HCT116 (cell line): ENCODE results near the gene CUL9. TPM values are rescaled to one million over a fixed set of nuclear protein-coding genes. Genes with fewer than 3 reads are reported as not detected.

ENCODE experiments used
- ATAC-seq: fragments of 200-7000 bp; cut with Tn5 transposase; 2 replicates; pipeline ENCODE4 v1.9.1; 2020; ENCODE audit warnings: mild to moderate bottlenecking, moderate library complexity
- BruUV-seq: library from RNA; stranded (reverse); fragments of 400-500 nt; replicated peaks from 2 replicates; lab custom pipeline; 2021; lab: Mats Ljungman, UMichigan
- CTCF ChIA-PET: fragments of 300-600 bp; sonication (Branson Sonifier 250); formaldehyde crosslinking; loops from one replicate; lab custom pipeline; 2021; ENCODE audit warnings: antibody characterized with exemption; lab: Charles Lee
- POLR2A ChIA-PET: fragments of 300-600, 350-600 bp; sonication (Branson Sonifier 250); formaldehyde crosslinking; loops from one replicate; lab custom pipeline; 2021; ENCODE audit warnings: antibody characterized with exemption; lab: Charles Lee
- RAD21 ChIA-PET, 2 experiments: fragments of 300-600 bp; sonication (Branson Sonifier 250); formaldehyde crosslinking; loops; one replicate each; lab custom pipeline; 2023; ENCODE audit warnings: low total read pairs in 2 of 2; ENCODE audit not compliant: uncharacterized antibody in 2 of 2, unreplicated experiment in 2 of 2, low non-redundant PET in 1 of 2; lab: Charles Lee
- DNase-seq: peaks from one replicate; pipeline ENCODE4 v3.0.0-alpha.2; 2010; ENCODE audit warnings: low read depth, low spot score
- H2AFZ ChIP-seq: fragments of 200-600 bp; shearing (Covaris generic), sonication (generic); 2 replicates; pipeline ENCODE4 v1.6.1; 2017; ENCODE audit warnings: low read depth, mixed run types, mixed read lengths, antibody characterized with exemption, low read length; ENCODE audit not compliant: poor library complexity, severe bottlenecking
- H3K27ac ChIP-seq: 2 replicates; pipeline ENCODE4 v1.5.1; 2012; ENCODE audit warnings: low read depth, low read length
- H3K27me3 ChIP-seq: fragments of 200-600 bp; sonication (generic); 2 replicates; pipeline ENCODE4 v1.6.1; 2016; ENCODE audit warnings: mixed run types, low read length, mixed read lengths; ENCODE audit not compliant: insufficient read depth
- H3K36me3 ChIP-seq, 2 experiments: fragments of 200-500 bp in 1 of 2; fragments of 200-600 bp in 1 of 2; sonication (Bioruptor generic) in 1 of 2; sonication (generic) in 1 of 2; 2 replicates each; pipeline versions ENCODE4 v1.5.1 to v1.6.1; 2014 to 2016; ENCODE audit warnings: low read length in 2 of 2, inconsistent platforms in 1 of 2, mixed read lengths in 1 of 2, mixed run types in 1 of 2; ENCODE audit not compliant: insufficient read depth in 2 of 2, control insufficient read depth in 1 of 2
- H3K4me1 ChIP-seq, 2 experiments: fragments of 200-600 bp in 1 of 2; sonication (generic) in 1 of 2; 2 replicates each; pipeline versions ENCODE4 v1.5.1 to v1.6.1; 2012 to 2017; ENCODE audit warnings: low read length in 2 of 2, inconsistent platforms in 1 of 2, mild to moderate bottlenecking in 1 of 2, mixed read lengths in 1 of 2, mixed run types in 1 of 2, moderate library complexity in 1 of 2; ENCODE audit not compliant: insufficient read depth in 2 of 2, control insufficient read depth in 1 of 2
- H3K4me2 ChIP-seq: fragments of 200-600 bp; sonication (generic); 2 replicates; pipeline ENCODE4 v1.6.1; 2017; ENCODE audit warnings: mixed run types, low read length, mixed read lengths
- H3K4me3 ChIP-seq, 2 experiments: fragments of 200-600 bp in 1 of 2; sonication (generic) in 1 of 2; replicated peaks in 1 of 2; 2 replicates each; pipeline ENCODE4 v1.5.1; 2011 to 2016; ENCODE audit warnings: low read length in 2 of 2, control low read depth in 1 of 2, low read depth in 1 of 2, mild to moderate bottlenecking in 1 of 2, mixed read lengths in 1 of 2, mixed run types in 1 of 2
- H3K79me2 ChIP-seq: fragments of 200-600 bp; sonication (generic); 2 replicates; pipeline ENCODE4 v1.6.1; 2017; ENCODE audit warnings: mild to moderate bottlenecking, mixed run types, low read length, moderate library complexity, mixed read lengths; ENCODE audit not compliant: insufficient read depth
- H3K9ac ChIP-seq: fragments of 200-600 bp; sonication (generic); 2 replicates; pipeline ENCODE4 v1.6.1; 2016; ENCODE audit warnings: low read length, mixed read lengths
- H3K9me2 ChIP-seq: fragments of 200-600 bp; sonication (generic), shearing (Covaris generic); 2 replicates; pipeline ENCODE4 v1.6.1; 2017; ENCODE audit warnings: mixed run types, mild to moderate bottlenecking, moderate library complexity; ENCODE audit not compliant: insufficient read depth
- H3K9me3 ChIP-seq, 2 experiments: fragments of 200-500 bp in 1 of 2; fragments of 200-600 bp in 1 of 2; sonication (Bioruptor generic) in 1 of 2; sonication (generic) in 1 of 2; 2 replicates each; pipeline ENCODE4 v1.6.1; 2014 to 2017; ENCODE audit warnings: low read length in 2 of 2, mixed read lengths in 2 of 2, inconsistent platforms in 1 of 2, low read depth in 1 of 2, mild to moderate bottlenecking in 1 of 2, mixed run types in 1 of 2, moderate library complexity in 1 of 2; ENCODE audit not compliant: control insufficient read depth in 1 of 2, insufficient read depth in 1 of 2
- H4K20me1 ChIP-seq: fragments of 200-600 bp; sonication (generic), shearing (Covaris generic); 2 replicates; pipeline ENCODE4 v1.6.1; 2017; ENCODE audit warnings: mixed run types, mild to moderate bottlenecking, moderate library complexity; ENCODE audit not compliant: insufficient read depth
- CEBPB ChIP-seq: IDR thresholded peaks from 2 replicates; pipeline ENCODE4 v1.6.1; 2012; ENCODE audit warnings: low read depth
- EGR1 ChIP-seq: IDR thresholded peaks from 2 replicates; pipeline ENCODE4 v1.6.1; 2012; ENCODE audit warnings: low read depth
- EZH2phosphoT487 ChIP-seq: fragments of 200-600 bp; IDR thresholded peaks from 2 replicates; pipeline ENCODE4 v1.6.1; 2018; ENCODE audit warnings: antibody characterized with exemption, borderline replicate concordance
- JUND ChIP-seq: IDR thresholded peaks from 2 replicates; pipeline ENCODE4 v1.6.1; 2012
- RAD21 ChIP-seq: IDR thresholded peaks from 2 replicates; pipeline ENCODE4 v1.6.1; 2012; ENCODE audit warnings: low read depth, mild to moderate bottlenecking
- SIN3A ChIP-seq: IDR thresholded peaks from 2 replicates; pipeline ENCODE4 v1.6.1; 2012; ENCODE audit warnings: low read depth
- SP1 ChIP-seq: IDR thresholded peaks from 2 replicates; pipeline ENCODE4 v1.6.1; 2012; ENCODE audit warnings: low read depth
- TCF7L2 ChIP-seq: IDR thresholded peaks from 2 replicates; pipeline ENCODE4 v1.7.0; 2011; ENCODE audit warnings: borderline replicate concordance, inconsistent platforms; ENCODE audit not compliant: insufficient read depth, insufficient read length; ENCODE audit errors: extremely low read depth
- ZFX ChIP-seq: fragments of 450-650 bp; IDR thresholded peaks from 2 replicates; pipeline ENCODE4 v1.6.1; 2017
- ZNF274 ChIP-seq: fragments of 200-500 bp; sonication (Bioruptor generic); IDR thresholded peaks from 2 replicates; pipeline ENCODE4 v1.6.1; 2014; ENCODE audit warnings: mild to moderate bottlenecking, low read depth, low read length, inconsistent platforms
- intact Hi-C: fragments of 100-400 bp; cut with micrococcal nuclease; formaldehyde crosslinking; loops from 2 replicates; pipeline ENCODE4 v1.10.0; 2022
- total RNA-seq: library from RNA; stranded (reverse); gene quantifications from one replicate; pipeline ENCODE4 v1.2.1, GENCODE V29; 2021; ENCODE audit not compliant: unreplicated experiment
- TF ChIP-seq, protein P1 (sequence below): IDR thresholded peaks from 2 replicates; pipeline ENCODE4 v1.6.1; 2012
- TF ChIP-seq, protein P2 (sequence below): IDR thresholded peaks from 2 replicates; pipeline ENCODE4 v1.6.1; 2012
- TF ChIP-seq, protein P3 (sequence below): IDR thresholded peaks from 2 replicates; pipeline ENCODE4 v1.6.1; 2012; ENCODE audit warnings: low read depth
- TF ChIP-seq, protein P4 (sequence below): IDR thresholded peaks from 2 replicates; pipeline ENCODE4 v1.6.1; 2011; ENCODE audit warnings: mild to moderate bottlenecking, low read length, moderate library complexity; ENCODE audit not compliant: insufficient replicate concordance; ENCODE audit errors: extremely low read depth

CUL9 gene
- total RNA-seq, 1 experiment from 2014 or later, result 36.5 TPM

DNA sequence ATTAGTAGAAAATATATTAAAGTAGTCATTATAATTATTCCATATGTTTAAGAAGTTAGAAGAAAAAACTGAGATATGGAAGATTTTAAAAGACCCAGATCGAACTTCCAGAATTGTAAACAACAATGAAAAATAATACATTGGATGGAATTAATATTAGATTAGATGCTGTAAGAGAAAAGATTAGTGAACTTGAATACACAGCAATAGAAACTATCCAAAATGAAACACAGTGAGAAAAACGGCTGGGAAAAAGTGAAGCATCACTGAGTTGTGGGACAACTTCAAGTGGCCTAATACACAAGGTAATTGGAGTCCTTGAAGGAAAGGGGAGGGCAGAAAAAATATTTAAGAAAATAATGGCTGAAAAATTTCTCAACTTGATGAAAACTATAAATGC lies 57.1 kb downstream of the CUL9 start (continued):
- TF ChIP-seq SP1, result no peak
- no peak for TF ChIP-seq RAD21
- TF ChIP-seq JUND, result no peak
- TF ChIP-seq, protein P1, sequence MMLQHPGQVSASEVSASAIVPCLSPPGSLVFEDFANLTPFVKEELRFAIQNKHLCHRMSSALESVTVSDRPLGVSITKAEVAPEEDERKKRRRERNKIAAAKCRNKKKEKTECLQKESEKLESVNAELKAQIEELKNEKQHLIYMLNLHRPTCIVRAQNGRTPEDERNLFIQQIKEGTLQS, result no peak
- TF ChIP-seq CEBPB, result no peak
- no peak for TF ChIP-seq EGR1
- no peak for TF ChIP-seq SIN3A
- TF ChIP-seq, protein P2, sequence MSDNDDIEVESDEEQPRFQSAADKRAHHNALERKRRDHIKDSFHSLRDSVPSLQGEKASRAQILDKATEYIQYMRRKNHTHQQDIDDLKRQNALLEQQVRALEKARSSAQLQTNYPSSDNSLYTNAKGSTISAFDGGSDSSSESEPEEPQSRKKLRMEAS, result no peak

DNA sequence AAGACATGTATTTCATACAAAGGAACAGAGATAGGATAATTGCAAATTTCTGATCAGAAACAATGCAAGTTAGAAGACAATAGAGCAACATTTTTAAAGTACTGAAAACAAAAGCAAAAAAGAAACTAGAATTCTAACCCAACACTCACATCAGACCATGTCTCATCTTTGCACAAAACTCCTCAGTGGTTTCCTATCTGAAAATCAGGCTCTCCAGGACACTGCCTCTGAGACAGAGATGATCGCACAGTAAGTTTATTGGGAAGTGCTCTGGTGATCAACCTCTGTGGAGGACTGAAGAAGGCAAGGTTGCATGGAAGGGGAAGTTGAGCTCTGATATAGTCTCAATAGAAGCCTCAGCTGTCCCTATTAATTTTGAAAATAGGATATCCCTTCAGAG lies 59.0 kb downstream of the CUL9 start:
- DNase-seq (no peak), ATAC-seq (no peak)
- Histone ChIP-seq H3K4me3 (no peak overlapping the region), H3K79me2 (no peaks in the 10 kb centered on the region), H3K4me1 (no peaks in the 10 kb centered on the region), H3K9me3 (no peaks in the 10 kb centered on the region), H3K27me3 (no peaks in the 10 kb centered on the region), H4K20me1 (no peaks in the 10 kb centered on the region), H2AFZ (no peak overlapping the region), H3K36me3 (no peaks in the 10 kb centered on the region), H3K9me2 (no peaks in the 10 kb centered on the region), H3K9ac (no peak overlapping the region), H3K27ac (no peak overlapping the region), H3K4me2 (no peak overlapping the region)
- ChIA-PET RAD21 (interaction anchor here in 1 of 2 experiments (0.5 kb wide), 1 partner anchor 93 kb away, joined by 3 read pairs; no protein-coding TSS in a partner anchor), CTCF (no interaction called here), POLR2A (no interaction called here)
- intact Hi-C loops, result no loop called here
- BruUV-seq, result no TSS peak
- TF ChIP-seq TCF7L2, result no peak

DNA sequence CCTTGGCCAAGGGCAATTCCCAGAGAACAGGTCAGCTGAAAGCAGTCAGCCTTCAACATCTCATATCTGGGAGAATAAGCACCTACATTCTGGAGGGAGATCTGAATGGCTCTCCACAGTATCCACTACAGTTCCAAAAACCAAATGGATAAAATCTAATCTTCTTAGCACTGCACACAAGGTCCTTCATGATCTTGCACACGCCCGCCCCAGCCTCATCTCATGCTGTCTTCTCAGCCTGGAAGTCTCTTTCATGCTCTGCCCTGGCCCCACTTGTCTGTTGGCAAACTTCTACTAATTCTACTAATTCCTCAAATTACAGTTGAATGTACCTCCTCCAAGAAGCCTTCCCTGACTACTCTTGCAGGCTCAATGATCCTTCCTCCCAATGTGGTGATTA lies 59.5 kb downstream of the CUL9 start:
- Histone ChIP-seq H3K9me2 (no peaks in the 10 kb centered on the region), H3K9me3 (no peaks in the 10 kb centered on the region), H3K27me3 (no peaks in the 10 kb centered on the region), H3K79me2 (no peaks in the 10 kb centered on the region), H3K27ac (no peak overlapping the region), H3K4me2 (no peak overlapping the region), H3K36me3 (no peaks in the 10 kb centered on the region), H3K4me1 (no peaks in the 10 kb centered on the region), H4K20me1 (no peaks in the 10 kb centered on the region), H3K9ac (no peak overlapping the region), H3K4me3 (no peak overlapping the region), H2AFZ (no peak overlapping the region)
- ATAC-seq (no peak), DNase-seq (no peak)
- intact Hi-C loops, result no loop called here
- ChIA-PET CTCF (interaction anchor here (1.0 kb wide), 1 partner anchor 12 kb away, joined by 3 read pairs; the partner anchor contains the start of gene DNPH1), RAD21 (no interaction called here), POLR2A (no interaction called here)
- BruUV-seq, result no TSS peak
- TF ChIP-seq, protein P3, sequence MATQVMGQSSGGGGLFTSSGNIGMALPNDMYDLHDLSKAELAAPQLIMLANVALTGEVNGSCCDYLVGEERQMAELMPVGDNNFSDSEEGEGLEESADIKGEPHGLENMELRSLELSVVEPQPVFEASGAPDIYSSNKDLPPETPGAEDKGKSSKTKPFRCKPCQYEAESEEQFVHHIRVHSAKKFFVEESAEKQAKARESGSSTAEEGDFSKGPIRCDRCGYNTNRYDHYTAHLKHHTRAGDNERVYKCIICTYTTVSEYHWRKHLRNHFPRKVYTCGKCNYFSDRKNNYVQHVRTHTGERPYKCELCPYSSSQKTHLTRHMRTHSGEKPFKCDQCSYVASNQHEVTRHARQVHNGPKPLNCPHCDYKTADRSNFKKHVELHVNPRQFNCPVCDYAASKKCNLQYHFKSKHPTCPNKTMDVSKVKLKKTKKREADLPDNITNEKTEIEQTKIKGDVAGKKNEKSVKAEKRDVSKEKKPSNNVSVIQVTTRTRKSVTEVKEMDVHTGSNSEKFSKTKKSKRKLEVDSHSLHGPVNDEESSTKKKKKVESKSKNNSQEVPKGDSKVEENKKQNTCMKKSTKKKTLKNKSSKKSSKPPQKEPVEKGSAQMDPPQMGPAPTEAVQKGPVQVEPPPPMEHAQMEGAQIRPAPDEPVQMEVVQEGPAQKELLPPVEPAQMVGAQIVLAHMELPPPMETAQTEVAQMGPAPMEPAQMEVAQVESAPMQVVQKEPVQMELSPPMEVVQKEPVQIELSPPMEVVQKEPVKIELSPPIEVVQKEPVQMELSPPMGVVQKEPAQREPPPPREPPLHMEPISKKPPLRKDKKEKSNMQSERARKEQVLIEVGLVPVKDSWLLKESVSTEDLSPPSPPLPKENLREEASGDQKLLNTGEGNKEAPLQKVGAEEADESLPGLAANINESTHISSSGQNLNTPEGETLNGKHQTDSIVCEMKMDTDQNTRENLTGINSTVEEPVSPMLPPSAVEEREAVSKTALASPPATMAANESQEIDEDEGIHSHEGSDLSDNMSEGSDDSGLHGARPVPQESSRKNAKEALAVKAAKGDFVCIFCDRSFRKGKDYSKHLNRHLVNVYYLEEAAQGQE, result no peak
- TF ChIP-seq EZH2phosphoT487 (no peak), ZFX (no peak), JUND (no peak), ZNF274 (no peak), CEBPB (no peak)
- TF ChIP-seq, protein P4, sequence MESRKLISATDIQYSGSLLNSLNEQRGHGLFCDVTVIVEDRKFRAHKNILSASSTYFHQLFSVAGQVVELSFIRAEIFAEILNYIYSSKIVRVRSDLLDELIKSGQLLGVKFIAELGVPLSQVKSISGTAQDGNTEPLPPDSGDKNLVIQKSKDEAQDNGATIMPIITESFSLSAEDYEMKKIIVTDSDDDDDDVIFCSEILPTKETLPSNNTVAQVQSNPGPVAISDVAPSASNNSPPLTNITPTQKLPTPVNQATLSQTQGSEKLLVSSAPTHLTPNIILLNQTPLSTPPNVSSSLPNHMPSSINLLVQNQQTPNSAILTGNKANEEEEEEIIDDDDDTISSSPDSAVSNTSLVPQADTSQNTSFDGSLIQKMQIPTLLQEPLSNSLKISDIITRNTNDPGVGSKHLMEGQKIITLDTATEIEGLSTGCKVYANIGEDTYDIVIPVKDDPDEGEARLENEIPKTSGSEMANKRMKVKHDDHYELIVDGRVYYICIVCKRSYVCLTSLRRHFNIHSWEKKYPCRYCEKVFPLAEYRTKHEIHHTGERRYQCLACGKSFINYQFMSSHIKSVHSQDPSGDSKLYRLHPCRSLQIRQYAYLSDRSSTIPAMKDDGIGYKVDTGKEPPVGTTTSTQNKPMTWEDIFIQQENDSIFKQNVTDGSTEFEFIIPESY, result no peak
